ENCODE measurements around the gene PRAMEF13.
"Not testable (repeated sequence)": the region's sequence is repeated elsewhere in the genome, so short reads cannot be mapped to it uniquely, and the experiment has no call there.

The PRAMEF13 gene, protein sequence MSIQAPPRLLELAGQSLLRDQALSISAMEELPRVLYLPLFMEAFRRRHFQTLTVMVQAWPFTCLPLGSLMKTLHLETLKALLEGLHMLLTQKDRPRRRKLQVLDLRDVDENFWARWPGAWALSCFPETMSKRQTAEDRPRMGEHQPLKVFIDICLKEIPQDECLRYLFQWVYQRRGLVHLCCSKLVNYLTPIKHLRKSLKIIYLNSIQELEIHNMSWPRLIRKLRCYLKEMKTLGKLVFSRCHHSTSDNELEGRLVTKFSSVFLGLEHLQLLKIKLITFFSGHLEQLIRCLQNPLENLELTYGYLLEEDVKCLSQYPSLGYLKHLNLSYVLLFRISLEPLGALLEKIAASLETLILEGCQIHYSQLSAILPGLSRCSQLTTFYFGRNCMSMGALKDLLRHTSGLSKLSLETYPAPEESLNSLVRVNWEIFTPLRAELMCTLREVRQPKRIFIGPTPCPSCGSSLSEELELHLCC

DNA sequence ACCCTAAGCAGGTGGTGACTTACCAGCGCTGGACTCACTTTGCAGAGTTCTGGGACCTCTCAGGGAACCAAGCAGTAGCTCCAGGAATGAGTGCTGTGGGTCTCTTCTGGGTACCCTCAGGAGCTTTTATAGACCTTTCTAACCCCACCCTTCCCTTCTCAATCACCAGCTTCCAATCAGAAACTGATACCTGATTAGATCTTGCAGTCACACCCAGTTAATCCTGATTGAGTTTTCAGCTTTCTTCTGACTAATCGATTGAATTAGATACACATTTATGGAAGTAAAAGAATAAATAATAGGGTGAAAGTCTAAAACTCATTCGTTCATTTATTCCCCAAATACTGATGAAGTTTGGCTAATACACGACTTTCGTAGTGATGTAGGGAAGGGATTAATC, at the start of gene PRAMEF13:
TSS of gene PRAMEF13 (minus strand) at position 101 of the 400 bp plus-strand sequence. CDS start 1,820 bp downstream, outside the sequence.
- DNase-seq (ENCODE audit: low spot score) = not testable (repeated sequence)

DNA sequence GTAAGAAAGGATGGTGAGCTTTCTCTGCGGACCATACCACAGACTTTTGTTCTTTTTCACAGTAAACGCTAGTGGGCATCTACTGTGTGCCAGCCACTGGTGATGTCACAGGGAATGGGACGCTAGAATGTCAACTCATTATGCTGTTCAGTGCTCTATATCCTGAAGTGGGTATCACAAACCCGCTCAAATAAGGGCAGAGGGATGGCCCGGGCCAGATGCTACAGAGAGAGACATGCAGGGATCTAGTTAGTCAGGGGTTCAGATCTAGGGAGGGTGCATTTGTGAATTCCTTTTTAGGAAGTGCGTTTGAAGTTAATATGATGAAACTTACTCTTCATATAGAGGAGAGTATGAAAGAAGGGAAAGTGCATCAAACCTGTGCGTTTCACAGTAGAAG, 45.9 kb upstream of the PRAMEF13 start:
- not testable (repeated sequence) for DNase-seq (ENCODE audit: low spot score)

DNA sequence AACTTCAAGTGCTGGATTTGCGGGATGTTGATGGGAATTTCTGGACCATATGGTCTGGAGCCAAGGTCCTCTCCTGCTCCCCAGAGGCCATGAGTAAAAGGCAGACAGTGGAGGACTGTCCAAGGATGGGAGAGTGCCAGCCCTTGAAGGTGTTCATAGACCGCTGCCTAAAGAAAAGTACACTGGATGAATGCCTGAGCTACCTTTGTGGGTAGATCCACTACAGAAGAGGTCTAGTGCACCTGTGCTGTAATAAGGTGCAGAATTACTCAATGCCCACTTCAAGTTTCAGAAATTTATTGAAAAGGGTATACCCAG, 45.3 kb upstream of the PRAMEF13 start:
- not testable (repeated sequence) for DNase-seq (ENCODE audit: low spot score)

DNA sequence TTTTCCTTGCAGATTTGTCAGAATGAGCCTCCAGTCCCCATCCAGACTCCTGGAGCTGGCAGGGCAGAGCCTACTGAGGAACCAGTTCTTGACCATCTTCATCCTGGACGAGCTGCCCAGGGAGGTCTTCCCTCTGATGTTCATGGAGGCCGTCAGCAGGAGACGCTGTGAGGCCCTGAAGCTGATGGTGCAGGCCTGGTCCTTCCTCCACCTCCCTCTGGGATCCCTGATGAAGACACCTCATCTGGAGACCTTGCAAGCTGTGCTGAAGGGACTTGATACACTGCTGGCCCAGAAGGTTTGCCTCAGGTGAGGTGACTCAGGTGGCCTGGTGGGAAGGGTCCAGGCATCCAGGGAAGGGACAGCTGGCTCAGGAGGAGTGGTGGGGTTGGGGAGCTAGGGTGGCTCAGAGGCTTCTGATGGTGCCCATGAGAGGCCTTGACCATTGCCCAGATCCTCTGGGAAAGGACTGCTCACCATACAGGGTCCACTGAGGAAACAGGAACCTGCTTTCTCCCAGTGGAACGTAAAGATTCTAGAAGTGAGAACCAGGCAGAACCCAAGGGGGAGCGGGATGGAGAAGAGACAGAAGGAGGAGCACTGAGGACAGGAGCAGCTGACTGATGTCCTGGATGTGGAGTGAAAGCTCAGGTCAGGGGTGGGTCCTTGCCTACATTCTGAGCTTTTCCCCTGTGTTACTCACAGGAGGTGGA, 44.8 kb upstream of the PRAMEF13 start:
- DNase-seq (ENCODE audit: low spot score) = not testable (repeated sequence)

DNA sequence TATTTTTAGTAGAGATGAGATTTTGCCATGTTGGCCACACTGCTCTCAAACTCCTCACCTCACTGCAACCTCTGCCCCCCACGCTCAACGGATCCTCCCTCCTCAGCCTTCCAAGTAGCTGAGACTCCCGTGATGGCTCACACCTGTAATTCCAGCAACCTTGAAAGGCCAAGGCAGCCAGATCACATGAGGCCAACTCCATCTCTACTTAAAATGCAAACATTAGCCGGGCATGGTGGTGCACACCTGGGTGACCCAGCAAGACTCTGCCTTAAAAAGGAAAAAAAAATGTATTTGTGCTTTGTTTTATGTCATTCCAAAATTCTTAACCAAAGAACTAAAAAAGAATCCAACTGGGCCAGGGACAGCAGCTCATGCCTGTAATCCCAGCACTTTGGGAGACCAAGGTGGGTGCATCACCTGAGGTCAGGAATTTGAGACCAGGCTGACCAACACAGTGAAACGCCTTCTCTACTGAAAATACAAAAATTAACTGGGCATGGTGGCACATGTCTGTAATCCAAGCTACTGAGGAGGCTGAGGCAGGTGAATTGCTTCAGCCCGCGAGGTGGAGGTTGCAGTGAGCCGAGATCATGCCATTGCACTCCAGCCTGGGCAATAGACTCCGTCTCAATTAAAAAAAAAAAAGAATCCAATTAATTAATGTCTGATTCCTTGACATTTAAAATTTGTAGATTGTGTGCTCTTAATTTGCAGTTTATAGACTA, 42.5 kb upstream of the PRAMEF13 start:
- not testable (repeated sequence) for DNase-seq (ENCODE audit: low spot score)

DNA sequence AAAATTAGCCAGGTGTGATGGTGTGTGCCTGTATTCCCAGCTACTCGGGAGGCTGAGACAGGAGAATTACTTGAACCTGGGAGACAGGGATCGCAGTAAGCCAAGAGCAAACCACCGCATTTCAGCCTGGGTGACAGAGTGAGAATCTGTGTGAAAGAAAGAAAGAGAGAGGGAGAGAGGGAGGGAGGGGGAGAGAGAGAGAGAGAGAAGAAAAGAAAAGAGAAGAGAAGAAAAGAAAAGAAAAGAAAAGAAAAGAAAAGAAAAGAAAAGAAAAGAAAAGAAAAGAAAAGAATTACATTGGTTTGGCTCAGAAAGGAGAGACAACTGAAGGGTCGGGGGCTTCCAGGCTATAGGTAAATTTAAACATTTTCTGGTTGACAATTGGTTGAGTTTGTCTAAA, 38.4 kb upstream of the PRAMEF13 start:
- not testable (repeated sequence) for DNase-seq (ENCODE audit: low spot score)

DNA sequence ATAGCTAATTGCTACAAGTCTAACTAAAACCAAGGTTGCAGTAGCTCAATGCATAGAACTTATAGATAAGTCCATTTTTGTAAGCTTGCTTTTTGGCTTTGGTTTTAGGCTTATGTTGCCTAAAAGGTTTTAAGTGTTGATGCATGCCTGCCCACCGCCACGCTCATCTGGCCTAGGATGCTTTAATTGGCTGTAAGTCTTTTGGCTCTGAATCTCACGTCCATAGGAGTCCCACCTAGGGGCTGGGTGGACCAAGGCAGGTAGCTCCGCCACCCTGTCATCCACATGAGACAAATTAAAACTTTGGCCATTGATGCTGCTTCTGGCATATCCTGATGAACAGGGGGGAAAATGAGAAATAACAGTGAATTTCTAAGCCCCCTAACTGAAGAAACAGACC, 36.4 kb upstream of the PRAMEF13 start:
- DNase-seq (ENCODE audit: low spot score) = not testable (repeated sequence)

DNA sequence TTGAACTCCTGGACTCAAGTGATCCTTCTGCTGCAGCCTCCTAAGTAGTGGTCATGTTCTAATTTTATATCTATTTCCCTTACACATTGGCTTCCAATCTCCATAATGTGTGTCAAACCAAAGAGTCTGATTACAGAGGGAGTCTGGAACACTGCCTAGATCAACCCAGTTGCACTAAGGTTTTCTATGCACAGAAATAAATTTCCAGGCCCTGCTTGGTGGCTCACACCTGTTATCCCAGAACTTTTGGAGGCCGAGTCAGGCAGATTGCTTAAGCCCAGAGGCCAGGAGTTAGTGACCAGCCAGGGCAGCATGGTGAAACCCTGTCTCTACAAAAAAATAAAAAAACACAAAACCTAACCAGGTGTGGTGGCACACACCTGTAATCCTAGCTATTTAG, 32.8 kb upstream of the PRAMEF13 start:
- DNase-seq (ENCODE audit: low spot score) = not testable (repeated sequence)

DNA sequence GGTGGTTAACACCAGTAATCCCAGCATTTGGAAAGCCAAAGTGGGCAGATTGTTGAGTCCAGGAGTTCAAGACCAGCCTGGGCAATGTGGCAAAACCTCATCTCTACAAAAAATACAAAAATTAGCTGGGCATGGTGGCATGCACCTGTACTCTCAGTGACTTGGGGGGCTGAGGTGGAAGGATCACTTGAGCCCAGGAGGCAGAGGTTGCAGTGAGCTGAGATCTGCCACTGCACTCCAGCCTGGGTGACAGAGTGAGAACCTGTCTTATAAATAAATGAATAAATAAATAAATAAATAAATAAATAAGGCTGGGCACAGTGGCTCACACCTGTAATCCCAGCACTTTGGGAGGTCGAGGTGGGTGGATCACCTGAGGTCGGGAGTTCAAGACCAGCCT, 30.8 kb upstream of the PRAMEF13 start:
- DNase-seq (ENCODE audit: low spot score) = not testable (repeated sequence)

DNA sequence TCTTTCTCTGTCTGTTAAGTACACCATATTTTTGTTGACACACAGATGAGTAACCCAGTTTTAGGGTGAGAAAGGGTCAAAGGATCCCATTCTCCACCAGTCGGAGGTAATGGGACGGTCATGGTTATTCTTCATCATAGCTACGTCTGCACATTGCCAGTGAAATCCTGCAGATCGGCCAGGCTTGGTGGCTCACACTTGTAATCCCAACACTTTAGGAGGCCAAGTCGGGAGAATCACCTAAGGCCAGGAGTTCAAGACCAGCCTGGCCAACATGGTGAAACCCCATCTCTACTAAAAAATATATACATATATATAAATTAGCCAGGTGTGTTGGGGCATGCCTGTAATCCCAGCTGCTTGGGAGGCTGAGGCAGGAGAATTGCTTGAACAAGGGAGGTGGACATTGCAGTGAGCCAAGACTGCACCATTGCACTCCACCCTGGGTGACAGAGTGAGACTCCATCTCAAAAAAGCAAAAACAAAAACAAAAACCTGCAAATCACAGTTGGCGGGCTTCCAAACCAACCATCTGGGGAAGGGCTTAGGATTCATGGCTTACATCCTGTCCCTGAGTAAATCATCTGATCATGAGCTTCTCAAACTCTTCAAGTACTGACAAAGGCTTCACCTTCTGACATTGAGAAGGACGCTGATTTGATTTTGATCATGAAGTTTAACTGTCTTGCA, 30.0 kb upstream of the PRAMEF13 start:
- not testable (repeated sequence) for DNase-seq (ENCODE audit: low spot score)

DNA sequence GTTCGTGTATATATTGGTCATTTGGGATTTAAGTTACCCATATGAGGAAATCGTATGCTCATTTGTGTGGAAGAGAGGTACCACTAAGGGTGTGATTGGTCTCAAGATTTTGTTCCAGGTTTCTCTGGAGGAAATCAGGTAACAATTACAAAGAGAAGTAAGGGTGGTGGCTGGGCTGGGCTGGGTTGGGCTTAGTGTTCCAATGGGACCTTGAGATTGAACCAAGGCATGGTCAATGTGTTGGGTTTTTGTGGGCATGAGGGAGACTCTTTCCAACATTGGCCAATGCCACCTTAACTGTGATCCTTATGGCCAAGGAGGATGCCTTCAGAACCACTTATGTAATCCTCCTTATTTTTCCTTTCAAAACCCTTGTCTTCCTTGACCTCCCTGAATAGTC, 29.4 kb upstream of the PRAMEF13 start:
- not testable (repeated sequence) for DNase-seq (ENCODE audit: low spot score)

DNA sequence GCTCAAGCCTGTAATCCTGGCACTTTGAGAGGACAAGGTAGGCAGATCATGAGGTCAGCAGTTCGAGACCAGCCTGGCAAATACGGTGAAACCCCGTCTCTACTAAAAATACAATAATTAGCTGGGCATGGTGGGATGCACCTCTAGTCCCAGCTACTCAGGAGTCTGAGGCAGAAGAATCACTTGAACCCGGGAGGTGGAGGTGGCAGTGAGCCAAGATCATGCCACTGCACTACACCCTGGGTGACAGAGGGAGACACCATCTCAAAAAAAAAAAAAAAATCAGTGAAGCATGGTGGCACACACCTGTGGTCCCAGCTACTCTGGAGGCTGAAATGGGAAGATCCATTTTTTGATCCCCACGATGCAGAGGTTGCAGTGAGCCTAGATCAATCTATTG, 28.9 kb upstream of the PRAMEF13 start:
- not testable (repeated sequence) for DNase-seq (ENCODE audit: low spot score)

DNA sequence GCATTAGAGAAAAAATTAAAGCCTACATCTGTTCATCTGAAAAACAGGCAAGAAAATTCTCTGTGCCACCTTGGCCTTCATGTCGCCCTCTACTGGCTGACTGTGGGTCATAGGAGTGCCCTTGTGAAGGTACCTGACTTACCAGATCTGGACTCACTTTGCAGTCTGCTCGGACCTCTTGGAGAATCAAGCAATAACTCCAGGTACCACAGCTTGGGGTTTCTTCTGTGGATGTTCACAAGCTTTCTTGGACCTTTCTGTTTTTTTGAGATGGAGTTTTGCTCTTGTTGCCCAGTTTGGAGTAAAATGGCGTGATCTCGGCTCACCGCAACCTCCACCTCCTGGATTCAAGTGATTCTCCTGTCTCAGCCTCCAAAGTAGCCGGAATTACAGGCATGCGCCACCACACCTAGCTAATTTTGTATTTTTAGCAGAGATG, 27.2 kb upstream of the PRAMEF13 start:
- peak; percentile 24 for DNase-seq (ENCODE audit: low spot score)

DNA sequence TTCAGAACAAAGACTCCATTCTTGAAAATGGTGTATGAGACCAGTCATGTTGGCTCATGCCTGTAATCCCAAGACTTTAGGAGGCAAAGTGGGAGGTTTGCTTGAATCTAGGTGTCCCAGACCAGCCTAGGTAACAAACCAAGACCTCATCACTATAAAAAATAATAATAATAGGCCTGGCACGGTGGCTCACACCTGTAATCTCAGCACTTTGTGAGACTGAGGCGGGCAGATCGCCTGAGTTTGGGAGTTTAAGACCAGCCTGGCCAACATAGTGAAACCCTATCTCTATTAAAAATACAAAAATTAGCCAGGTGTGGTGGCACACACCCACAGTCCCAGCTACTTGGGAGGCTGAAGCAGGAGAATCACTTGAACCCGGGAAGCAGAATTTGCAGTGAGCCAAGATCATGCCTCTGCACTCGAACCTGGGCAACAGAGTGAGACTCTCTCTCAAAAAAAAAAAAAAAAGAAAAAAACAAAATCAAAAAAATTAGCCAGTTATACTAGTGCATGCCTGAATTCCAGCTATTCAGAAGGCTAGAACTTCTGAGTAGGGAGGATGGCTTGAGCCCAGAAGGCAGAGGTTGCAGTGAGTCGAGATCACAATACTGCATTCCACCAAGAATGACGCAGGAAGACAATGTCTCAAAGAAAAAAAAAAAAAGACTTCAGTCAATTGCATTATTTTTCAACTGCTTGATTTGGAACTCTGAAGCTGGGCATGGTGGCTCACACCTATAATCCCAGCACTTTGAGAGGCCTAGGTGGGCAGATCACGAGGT, 26.3 kb upstream of the PRAMEF13 start:
- not testable (repeated sequence) for DNase-seq (ENCODE audit: low spot score)

DNA sequence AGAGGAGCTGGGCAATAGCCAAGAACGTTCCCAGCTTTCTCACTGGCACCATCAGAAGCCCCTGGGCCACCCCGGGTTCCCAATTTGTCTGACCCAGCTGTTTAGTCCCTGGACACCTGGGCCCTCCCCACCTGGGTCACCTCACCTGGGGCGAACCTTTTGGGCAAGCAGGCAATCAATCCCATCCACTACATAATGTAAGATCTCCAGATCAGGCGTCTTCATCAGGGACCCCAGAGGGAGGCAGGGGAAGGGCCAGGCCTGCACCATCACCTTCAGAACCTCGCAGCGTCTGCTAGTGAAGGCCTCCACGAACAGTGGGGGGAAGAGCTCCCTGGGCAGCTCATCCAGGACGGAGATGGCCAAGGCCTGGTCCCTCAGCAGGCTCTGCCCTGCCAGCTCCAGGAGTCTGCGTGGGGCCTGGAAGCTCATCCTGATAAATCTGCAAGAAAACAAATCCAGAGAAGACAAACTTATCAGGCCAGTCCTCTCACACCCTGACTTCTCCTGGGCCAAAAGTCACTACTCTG, 24.5 kb upstream of the PRAMEF13 start, which contains the start of gene PRAMEF18:
TSS of gene PRAMEF18 (minus strand) at position 480 of the 530 bp plus-strand sequence. CDS start at position 432, 48 bp downstream.
- DNase-seq (ENCODE audit: low spot score) = not testable (repeated sequence)

DNA sequence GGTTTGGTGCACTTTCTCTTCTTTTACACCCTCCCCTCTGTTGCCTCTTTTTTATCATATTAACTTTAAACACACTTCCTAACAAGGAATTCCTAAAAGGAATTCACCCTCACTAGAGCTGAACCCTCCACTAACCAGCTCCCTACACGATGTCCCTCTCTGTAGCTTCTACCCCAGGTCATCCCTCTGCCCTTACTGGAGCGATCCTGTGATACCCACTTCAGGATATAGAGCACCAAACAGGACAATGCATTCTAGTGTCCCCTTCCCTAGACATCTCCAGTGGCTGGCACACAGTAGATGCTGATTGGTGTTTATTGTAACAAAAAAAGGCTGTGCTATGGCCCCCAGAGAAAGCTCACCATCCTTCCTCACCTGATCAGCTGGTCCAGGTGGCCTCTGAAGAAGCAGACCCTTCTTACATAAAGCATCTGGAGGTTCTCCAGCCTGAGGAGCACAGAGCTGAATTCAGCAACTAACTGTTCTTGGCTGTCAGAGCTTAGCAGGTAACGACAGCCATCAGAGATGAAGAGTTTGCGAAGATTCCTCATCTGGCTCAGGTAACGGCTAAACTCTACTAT, 23.4 kb upstream of the PRAMEF13 start:
- DNase-seq (ENCODE audit: low spot score) = no peak

DNA sequence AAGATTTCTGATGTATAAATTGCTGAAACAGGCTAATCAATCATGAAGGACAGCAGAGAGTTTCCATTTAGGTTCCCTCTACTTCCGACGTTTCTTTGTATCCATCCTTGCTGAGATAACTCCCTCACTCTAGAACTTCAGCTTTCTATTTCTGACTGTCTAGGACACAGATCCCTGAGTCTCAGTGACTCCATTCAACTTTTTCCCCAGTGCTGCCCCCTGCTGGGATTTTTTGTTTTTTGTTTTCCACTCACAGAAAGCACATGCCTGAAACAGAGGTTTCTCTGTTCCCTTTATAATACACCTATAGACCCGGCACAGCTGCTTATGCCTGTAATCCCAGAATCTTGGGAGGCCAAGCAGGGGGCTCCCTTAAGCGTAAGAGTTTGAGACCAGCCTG, 21.6 kb upstream of the PRAMEF13 start:
- DNase-seq (ENCODE audit: low spot score) = not testable (repeated sequence)

DNA sequence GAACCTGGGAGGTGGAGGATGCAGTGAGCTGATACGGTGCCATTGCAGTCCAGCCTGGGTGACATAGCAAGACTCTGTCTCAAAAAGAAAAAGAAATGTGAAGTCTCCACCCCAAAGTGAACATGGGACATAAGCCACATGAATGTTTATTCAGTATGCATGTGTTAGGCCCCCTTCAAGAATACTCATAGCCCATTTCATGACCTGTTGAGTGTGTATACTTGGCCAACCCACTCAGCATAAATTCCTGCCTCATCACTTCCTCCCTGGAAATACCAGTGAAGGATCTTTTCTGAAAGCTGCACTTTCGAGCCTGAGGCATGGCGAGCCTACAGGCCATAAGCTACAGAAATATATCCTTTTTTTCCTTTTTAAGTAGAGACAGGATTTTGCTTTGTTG, 18.0 kb upstream of the PRAMEF13 start:
- DNase-seq (ENCODE audit: low spot score) = not testable (repeated sequence)

DNA sequence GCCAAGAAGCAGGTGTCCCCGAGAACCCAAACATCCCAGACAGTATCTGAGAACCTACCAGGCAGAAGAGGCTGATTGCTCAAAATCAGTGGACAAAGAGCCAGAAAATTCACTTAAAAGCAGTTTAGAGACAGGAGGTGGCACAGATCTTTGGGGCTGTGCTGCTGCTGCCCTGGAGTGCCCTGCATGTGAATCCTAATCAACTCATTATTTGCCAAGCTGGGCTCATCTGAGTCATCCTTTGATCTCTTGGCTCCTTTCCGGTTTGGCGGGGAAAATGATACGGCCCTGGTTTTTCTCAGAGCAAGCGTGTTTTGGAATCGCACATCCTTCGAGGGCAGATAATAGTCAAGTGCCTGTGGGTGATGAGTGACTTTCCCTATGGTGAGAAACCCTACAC, 15.4 kb upstream of the PRAMEF13 start:
- not testable (repeated sequence) for DNase-seq (ENCODE audit: low spot score)

DNA sequence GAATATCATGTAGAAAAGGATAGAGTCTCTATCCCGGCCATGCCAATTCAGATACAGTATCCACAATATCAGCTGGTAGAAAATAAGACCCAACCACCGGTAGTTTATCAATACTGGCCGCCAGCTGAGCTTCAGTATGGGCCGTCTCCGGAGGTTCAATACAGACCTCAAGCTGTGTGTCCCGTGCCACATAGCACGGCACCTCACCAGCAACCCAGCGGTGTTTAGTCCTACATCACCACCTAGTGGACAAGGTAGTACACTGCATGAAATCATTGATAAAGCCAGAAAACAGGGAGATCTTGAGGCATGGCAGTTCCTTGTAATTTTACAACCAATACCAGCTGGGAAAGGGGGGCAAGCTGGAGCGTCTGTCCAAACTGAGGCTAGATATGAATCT, 7.5 kb upstream of the PRAMEF13 start:
- DNase-seq (ENCODE audit: low spot score) = not testable (repeated sequence)
